Activated CD8-positive, alpha-beta memory T cell treated with anti-CD3 and anti-CD28 coated beads, Interleukin-2, amount 10 ng/mL, durations not matched to agents 7 days and 5 days (primary cell): ENCODE data around the gene TRIM38. TPM values are rescaled to one million over a fixed set of nuclear protein-coding genes. Genes with fewer than 3 reads are reported as not detected.

Experiments used
- ATAC-seq: fragments of 150-1000 bp; cut with Tn5 transposase; one replicate; pipeline ENCODE4 v1.10.0; 2021; ENCODE audit warnings: moderate library complexity
- CTCF ChIA-PET: fragments of 350-600 bp; sonication (Branson Sonifier 250); formaldehyde crosslinking; loops from one replicate; lab custom pipeline; 2021; ENCODE audit warnings: antibody characterized with exemption; lab: Charles Lee
- DNase-seq: peaks from one replicate; pipeline ENCODE4 v3.0.0-alpha.2; 2020
- H3K27ac Mint-ChIP-seq: one replicate; pipeline ENCODE4 v1.8.0; 2021; ENCODE audit warnings: mild to moderate bottlenecking, mixed read lengths
- H3K27me3 Mint-ChIP-seq: one replicate; pipeline ENCODE4 v1.8.0; 2021; ENCODE audit warnings: mixed read lengths
- H3K36me3 Mint-ChIP-seq: one replicate; pipeline ENCODE4 v1.8.0; 2021; ENCODE audit warnings: mild to moderate bottlenecking, mixed read lengths
- H3K4me1 Mint-ChIP-seq: one replicate; pipeline ENCODE4 v1.8.0; 2021; ENCODE audit warnings: mixed read lengths
- H3K4me3 Mint-ChIP-seq: one replicate; pipeline ENCODE4 v1.8.0; 2021; ENCODE audit warnings: mild to moderate bottlenecking, moderate library complexity, mixed read lengths
- H3K9me3 Mint-ChIP-seq: one replicate; pipeline ENCODE4 v1.8.0; 2022; ENCODE audit warnings: low read depth, mixed read lengths
- total RNA-seq, 2 experiments: library from RNA; stranded (reverse); gene quantifications; one replicate each; pipeline ENCODE4 v1.2.3, GENCODE V29; 2021

TRIM38 gene
- total RNA-seq, 2 experiments from 2014 or later = 19.0 to 28.2 TPM

DNA sequence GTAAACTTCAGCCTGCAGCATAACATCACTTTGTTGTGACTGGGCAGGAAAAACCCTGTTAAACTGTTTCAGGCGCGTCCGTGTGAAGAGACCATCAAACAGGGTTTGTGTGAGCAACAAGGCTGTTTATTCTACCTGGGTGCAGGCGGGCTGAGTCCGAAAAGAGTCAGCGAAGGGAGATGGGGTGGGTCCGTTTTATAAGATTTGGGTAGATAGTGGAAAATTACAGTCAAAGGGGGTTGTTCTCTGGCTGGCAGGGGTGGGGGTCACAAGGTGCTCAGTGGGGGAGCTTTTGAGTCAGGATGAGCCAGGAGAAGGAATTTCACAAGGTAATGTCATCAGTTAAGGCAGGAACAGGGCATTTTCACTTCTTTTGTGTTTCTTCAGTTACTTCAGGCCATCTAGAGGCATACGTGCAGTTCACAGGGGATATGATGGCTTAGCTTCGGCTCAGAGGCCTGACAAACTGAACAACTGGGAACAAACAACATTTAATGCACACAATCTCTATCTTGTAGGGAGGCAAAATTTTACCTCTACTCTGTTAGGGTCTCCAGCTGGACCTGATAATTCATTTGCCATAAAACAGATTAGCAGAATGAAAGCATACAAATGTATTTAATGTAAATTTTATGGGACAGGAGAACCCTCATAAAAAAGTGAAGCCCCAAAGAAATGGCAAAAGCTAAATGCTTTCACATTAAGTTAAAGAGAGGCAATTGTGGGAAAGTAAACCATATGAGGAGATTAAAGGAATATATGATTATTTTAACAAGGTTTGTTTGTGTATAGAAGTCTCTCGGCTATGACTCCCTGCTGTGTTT, 66.4 kb downstream of the TRIM38 start:
- CTCF ChIA-PET = interaction anchor here (1.9 to 7.4 kb wide), 4 partner anchors 14 to 27 kb away, joined by 5 to 47 read pairs (median 26); a partner anchor contains a TSS
- DNase-seq = no peak
- H3K9me3 Mint-ChIP-seq = no peaks in the 10 kb centered on the region
- peak overlapping the region; percentile 26 for H3K4me3 Mint-ChIP-seq
- no peak for ATAC-seq
- H3K4me1 Mint-ChIP-seq = peaks cover 79% of the 10 kb centered on the region
- H3K27me3 Mint-ChIP-seq = peaks cover 10% of the 10 kb centered on the region
- H3K36me3 Mint-ChIP-seq = peaks cover 8% of the 10 kb centered on the region
- peak overlapping the region; percentile 99 for H3K27ac Mint-ChIP-seq

DNA sequence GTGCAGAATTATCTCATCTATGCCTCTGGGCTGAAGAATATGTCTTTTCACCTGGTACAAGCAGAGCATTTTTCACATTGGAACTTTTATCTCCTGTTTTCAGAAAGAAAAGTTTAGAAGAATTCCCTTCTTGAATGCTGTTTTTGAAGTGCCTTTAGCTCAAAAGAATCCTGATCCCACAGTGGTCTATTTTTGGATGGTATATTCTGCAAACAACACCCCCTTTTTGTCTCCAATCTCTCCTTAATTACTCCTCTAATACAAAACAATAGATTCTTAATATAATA, 66.9 kb downstream of the TRIM38 start:
- CTCF ChIA-PET = interaction anchor here (2.4 to 7.4 kb wide), 3 partner anchors 14 to 27 kb away, joined by 8 to 47 read pairs (median 45); a partner anchor contains a TSS

DNA sequence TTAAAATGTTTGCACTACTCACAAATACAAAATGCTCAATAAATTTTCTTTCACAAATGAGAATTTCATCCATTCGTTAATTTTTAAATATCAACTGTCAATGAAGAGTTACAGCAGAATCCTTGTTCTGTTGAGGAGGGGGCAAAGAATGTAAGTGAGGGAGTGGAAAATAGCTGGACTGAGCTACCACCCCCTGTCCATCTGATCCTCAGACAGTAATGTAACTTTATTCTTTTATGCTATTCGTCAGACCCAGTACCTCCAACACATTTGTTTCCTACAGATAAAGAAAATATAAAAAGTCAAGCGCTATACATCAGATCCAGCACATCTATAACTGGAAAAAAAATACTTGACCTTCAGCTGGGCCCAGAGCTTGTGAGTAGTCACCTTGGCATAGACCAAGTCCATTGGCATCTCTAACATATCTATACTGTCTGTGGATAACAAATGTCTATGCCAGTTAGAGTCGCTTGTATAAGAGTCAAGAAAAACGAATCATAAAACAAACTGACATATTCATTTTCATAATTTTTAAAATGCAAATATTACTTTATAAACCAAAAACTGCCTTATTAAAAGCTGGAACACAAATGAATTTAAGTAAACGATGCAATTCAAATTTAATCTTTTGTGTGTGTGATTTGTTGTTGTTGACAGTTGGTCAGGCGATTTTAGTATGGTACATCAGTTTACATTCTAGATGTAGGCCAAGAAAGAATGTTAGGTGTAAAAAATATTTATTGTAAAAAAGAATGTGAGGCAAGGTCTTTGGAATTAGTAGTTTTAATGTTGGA, 67.5 kb downstream of the TRIM38 start:
- ATAC-seq (no peak), DNase-seq (no peak)
- Mint-ChIP-seq H3K36me3 (peaks cover 10% of the 10 kb centered on the region), H3K9me3 (no peaks in the 10 kb centered on the region), H3K27ac (peak overlapping the region; percentile 99), H3K27me3 (peaks cover 12% of the 10 kb centered on the region), H3K4me3 (peak overlapping the region; percentile 78), H3K4me1 (peaks cover 79% of the 10 kb centered on the region)
- CTCF ChIA-PET = interaction anchor here (1.1 to 7.4 kb wide), 5 partner anchors 8 to 38 kb away, joined by 3 to 47 read pairs (median 10); a partner anchor contains a TSS

More for the DNA sequence above, 66.9 kb downstream of the TRIM38 start:
- peaks cover 79% of the 10 kb centered on the region for H3K4me1 Mint-ChIP-seq
- DNase-seq (no peak), ATAC-seq (no peak)
- peak overlapping the region; percentile 99 for H3K27ac Mint-ChIP-seq
- H3K36me3 Mint-ChIP-seq = peaks cover 8% of the 10 kb centered on the region
- peaks cover 10% of the 10 kb centered on the region for H3K27me3 Mint-ChIP-seq
- H3K4me3 Mint-ChIP-seq = no peak overlapping the region
- no peaks in the 10 kb centered on the region for H3K9me3 Mint-ChIP-seq

DNA sequence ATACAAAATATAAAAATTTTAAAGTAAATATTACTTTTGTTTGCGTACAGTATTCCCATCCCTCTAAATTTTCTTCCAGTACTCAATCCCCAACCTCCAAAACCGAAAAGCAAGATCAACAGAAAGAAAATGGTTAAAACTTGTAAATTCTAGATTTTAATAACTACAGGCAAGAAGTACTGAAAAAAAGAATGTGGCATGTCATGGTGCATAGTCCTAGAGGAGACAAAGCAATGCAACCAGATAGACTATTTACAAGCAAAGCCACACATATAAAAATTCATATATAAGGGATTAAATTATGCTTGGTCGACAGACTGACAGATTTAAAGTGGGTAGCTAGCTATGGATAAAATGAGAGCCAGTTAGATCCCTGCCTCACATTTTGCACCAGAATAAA, 68.1 kb downstream of the TRIM38 start:
- H3K9me3 Mint-ChIP-seq = no peaks in the 10 kb centered on the region
- ATAC-seq (no peak), DNase-seq (no peak)
- CTCF ChIA-PET = interaction anchor here (1.1 to 4.2 kb wide), 6 partner anchors 8 to 39 kb away, joined by 3 to 47 read pairs (median 10); a partner anchor contains a TSS
- peak overlapping the region; percentile 99 for H3K27ac Mint-ChIP-seq
- peaks cover 76% of the 10 kb centered on the region for H3K4me1 Mint-ChIP-seq
- H3K36me3 Mint-ChIP-seq = peaks cover 10% of the 10 kb centered on the region
- peaks cover 12% of the 10 kb centered on the region for H3K27me3 Mint-ChIP-seq
- peak overlapping the region; percentile 78 for H3K4me3 Mint-ChIP-seq

DNA sequence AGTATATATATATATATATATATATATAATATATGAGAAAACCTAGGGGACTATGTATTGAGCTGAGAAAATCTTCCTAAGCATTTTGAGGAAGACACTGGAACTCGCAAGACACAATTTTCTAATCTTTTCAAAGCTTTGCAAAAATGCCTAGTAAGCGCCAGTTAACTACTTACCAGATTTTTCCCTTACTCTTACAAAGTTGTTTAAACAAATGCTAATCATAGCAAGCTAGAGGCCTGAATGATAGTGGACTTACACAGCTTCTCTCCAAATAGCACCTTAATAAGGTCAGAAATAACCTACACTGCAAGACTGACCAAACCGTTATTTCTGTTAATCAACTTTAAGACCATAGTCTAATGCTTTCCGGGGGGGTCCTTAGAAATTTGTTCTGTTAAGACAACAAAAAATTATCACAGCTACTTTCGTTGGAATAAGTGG, 68.6 kb downstream of the TRIM38 start:
- Mint-ChIP-seq H3K27ac (peak overlapping the region; percentile 99), H3K36me3 (peaks cover 10% of the 10 kb centered on the region), H3K9me3 (no peaks in the 10 kb centered on the region), H3K4me3 (peak overlapping the region; percentile 78), H3K27me3 (peaks cover 12% of the 10 kb centered on the region), H3K4me1 (peaks cover 74% of the 10 kb centered on the region)
- CTCF ChIA-PET = interaction anchor here (1.0 to 4.2 kb wide), 7 partner anchors 9 to 66 kb away, joined by 3 to 47 read pairs (median 9); a partner anchor contains a TSS
- no peak for ATAC-seq
- no peak for DNase-seq

DNA sequence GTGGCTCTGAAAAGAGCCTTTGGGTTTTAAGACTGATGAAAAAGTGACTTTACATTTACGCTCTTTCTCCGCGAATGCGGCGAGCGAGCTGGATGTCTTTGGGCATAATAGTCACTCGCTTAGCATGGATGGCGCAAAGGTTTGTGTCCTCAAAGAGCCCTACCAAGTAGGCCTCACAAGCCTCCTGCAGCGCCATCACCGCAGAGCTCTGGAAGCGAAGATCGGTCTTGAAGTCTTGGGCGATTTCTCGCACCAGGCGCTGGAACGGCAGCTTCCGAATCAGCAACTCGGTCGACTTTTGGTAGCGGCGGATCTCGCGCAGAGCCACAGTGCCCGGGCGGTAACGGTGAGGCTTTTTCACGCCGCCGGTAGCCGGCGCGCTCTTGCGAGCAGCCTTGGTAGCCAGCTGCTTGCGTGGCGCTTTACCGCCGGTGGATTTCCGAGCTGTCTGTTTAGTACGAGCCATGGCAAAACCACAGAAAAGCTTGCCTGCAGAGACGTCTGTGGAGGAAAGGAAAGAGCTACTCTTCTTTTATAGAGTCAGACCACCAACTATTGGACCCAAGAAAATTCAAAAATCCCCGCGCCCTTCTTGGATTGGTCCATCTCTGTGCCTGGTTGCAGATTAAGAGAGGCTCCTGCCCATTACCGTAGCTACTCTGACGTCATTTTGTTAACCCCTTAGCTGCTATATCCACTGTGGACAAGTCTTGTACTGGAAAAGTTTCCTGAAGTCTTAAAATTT, 69.2 kb downstream of the TRIM38 start:
- H3K4me3 Mint-ChIP-seq = peak overlapping the region; percentile 78
- H3K27me3 Mint-ChIP-seq = peaks cover 12% of the 10 kb centered on the region
- peaks cover 73% of the 10 kb centered on the region for H3K4me1 Mint-ChIP-seq
- H3K27ac Mint-ChIP-seq = peak overlapping the region; percentile 99
- DNase-seq (peak; percentile 97), ATAC-seq (peak; percentile 63)
- H3K36me3 Mint-ChIP-seq = peaks cover 10% of the 10 kb centered on the region
- no peaks in the 10 kb centered on the region for H3K9me3 Mint-ChIP-seq
- CTCF ChIA-PET = interaction anchor here (0.6 to 4.2 kb wide), 11 partner anchors 10 to 241 kb away, joined by 3 to 47 read pairs (median 4); a partner anchor contains a TSS

DNA sequence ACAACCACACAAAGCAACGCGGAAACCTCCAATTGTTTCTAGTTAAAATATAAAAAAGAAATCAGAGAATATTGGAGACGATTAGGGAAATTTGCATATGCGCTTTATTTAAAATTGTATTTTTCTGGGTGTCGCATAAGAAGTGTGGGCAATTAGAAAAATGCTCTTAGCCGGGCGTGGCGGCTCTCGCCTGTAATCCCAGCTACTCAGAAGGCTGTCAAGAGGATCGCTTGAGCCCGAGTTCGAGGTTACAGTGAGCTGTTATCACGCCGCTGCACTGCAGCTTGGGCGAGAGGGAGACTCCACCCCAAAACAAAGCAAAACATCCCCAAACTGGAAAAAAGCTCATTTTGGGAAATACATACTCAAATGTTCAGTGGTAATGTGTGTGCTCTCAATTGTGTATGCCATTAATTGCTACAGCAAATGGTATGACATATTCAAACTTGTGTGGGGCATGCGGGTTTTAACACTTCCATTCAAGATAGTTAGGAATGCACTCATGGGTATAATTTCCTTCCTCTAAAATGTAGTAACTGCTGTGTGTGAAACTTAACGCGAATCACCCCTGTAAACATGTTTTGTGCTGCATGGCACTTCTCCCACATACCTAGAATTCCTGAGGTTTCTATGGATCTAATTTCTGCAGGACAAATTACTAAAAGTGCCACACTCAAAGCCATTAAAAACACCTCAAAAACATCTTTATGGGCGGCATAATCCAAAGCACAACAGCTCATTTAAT, 69.9 kb downstream of the TRIM38 start:
- Mint-ChIP-seq H3K27ac (peak overlapping the region; percentile 99), H3K27me3 (peaks cover 8% of the 10 kb centered on the region), H3K36me3 (peaks cover 7% of the 10 kb centered on the region), H3K9me3 (no peaks in the 10 kb centered on the region), H3K4me1 (peaks cover 65% of the 10 kb centered on the region), H3K4me3 (peak overlapping the region; percentile 78)
- DNase-seq = peak; percentile 70
- peak; percentile 10 for ATAC-seq
- CTCF ChIA-PET = interaction anchor here (0.6 to 4.2 kb wide), 12 partner anchors 10 to 240 kb away, joined by 3 to 47 read pairs (median 4); a partner anchor contains a TSS

DNA sequence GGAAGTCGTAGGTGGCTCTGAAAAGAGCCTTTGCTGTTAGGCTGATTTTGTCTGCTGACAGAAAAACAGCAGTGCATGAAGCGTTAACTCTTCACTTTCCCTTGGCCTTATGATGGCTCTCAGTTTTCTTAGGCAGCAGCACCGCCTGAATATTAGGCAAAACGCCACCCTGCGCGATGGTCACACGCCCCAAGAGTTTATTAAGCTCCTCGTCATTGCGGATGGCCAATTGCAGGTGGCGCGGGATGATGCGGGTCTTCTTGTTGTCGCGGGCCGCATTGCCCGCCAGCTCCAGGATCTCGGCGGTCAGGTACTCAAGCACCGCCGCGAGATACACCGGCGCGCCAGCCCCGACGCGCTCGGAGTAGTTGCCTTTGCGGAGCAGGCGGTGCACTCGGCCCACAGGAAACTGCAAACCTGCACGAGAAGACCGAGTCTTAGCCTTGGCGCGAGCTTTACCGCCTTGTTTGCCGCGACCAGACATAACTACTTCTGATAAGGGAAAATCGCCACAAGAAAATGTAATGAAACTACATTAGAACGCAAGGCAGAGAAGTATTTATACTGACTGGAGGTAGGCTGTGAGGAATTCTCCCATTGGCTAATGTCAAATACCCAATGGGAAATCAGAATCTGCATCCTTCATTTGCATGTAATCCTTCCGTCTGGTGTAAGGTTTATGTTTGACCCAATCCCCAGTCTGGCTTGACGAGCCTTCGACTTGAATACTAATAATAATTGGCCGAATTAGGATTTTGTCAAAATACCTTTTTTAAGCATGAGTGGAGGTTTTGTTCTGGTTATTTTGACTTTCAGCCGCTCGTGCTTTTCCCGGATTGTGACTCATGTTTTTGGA, 70.7 kb downstream of the TRIM38 start:
- DNase-seq = peak; percentile 91
- Mint-ChIP-seq H3K9me3 (no peaks in the 10 kb centered on the region), H3K36me3 (peaks cover 7% of the 10 kb centered on the region), H3K27me3 (peaks cover 8% of the 10 kb centered on the region), H3K4me1 (peaks cover 59% of the 10 kb centered on the region), H3K27ac (peak overlapping the region; percentile 99), H3K4me3 (peak overlapping the region; percentile 78)
- CTCF ChIA-PET = interaction anchor here (0.8 to 4.2 kb wide), 8 partner anchors 10 to 240 kb away, joined by 3 to 47 read pairs (median 3); a partner anchor contains a TSS
- ATAC-seq = peak; percentile 65

DNA sequence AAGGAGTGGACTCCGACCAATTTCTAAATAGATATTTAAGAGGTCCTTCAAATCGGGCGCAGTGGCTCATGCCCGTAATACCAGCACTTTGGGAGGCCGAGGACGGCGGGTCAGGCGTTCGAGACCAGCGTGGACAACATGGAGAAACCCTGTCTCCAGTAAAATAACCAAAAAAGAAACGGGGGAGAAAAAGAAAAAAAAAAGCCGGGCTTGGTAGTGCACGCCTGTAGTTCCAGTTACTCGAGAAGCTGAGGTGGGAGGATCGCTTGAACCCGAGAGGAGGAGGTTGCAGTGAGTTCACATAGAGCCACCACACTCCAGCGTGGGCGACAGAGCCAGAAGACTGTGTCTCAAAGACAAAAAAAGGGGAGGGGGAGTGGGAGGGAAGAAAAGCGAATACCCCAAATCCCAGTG, 71.3 kb downstream of the TRIM38 start:
- Mint-ChIP-seq H3K4me3 (peak overlapping the region; percentile 78), H3K27me3 (peaks cover 8% of the 10 kb centered on the region), H3K36me3 (peaks cover 7% of the 10 kb centered on the region), H3K27ac (peak overlapping the region; percentile 99), H3K9me3 (no peaks in the 10 kb centered on the region), H3K4me1 (peaks cover 53% of the 10 kb centered on the region)
- ATAC-seq = no peak
- DNase-seq = peak; percentile 71
- CTCF ChIA-PET = interaction anchor here (0.8 to 1.3 kb wide), 2 partner anchors 10 to 14 kb away, joined by 3 read pairs; a partner anchor contains a TSS

DNA sequence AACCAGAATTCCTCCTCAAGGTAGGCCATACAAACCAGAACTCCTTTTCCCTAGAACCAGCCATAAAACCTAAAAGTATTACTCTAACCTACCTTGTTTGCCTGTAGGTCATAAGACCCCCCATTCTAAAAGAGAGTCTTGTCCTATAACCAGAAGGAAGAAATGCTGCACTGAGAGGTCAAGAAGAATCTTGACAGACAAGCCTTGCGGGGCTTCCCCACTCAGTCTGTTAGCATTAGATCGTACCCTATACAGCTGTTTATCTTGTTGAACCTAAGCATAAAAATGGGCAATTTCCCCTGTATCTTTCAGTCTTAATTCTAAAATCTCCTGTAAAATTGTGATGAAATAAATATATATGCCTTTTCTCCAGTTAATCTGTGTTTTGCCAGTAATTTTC, 72.3 kb downstream of the TRIM38 start:
- H3K27me3 Mint-ChIP-seq = peaks cover 8% of the 10 kb centered on the region
- peaks cover 43% of the 10 kb centered on the region for H3K4me1 Mint-ChIP-seq
- ATAC-seq (no peak), DNase-seq (no peak)
- H3K27ac Mint-ChIP-seq = peak overlapping the region; percentile 99
- H3K4me3 Mint-ChIP-seq = peak overlapping the region; percentile 47
- no peaks in the 10 kb centered on the region for H3K9me3 Mint-ChIP-seq
- CTCF ChIA-PET = interaction anchor here (0.6 kb wide), 1 partner anchor 8 kb away, joined by 3 read pairs; a partner anchor contains a TSS
- peaks cover 7% of the 10 kb centered on the region for H3K36me3 Mint-ChIP-seq
